ENCODE results near the gene NMT2.

Gene NMT2

DNA sequence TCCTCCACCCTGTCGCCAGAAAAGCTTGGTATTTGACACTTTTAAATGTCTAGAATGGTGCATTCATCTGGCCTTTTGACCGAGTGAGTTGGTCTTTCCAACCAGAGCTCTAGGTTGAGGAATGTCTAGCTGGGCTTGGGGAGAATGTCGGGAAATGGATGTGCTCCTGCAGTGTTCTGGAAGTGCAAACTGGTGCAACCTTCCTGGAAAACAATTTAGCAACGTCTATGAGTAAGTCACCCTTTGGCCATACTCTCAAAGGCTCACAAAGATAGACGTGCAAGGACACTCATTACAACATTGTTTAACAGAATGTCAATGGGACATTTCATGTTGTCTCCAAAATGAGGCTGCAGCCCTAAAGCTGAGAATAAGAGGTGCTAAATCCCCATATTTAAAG lies 12.2 kb upstream of the NMT2 start:
- Histone ChIP-seq H3K27ac (ENCODE audit: low read depth, low read length) (no peak overlapping the region), H3K9ac (ENCODE audit: low read length) (no peak overlapping the region), H3K9me3 (ENCODE audit: control insufficient read depth, insufficient read depth, low read depth, low read length) (0 out of 2 replicates have a peak, but pooled peaks cover 3% of the 10 kb centered on the region), H3K27me3 (ENCODE audit: control insufficient read depth, insufficient read depth, low read length) (no peaks in the 10 kb centered on the region), H3K4me3 (ENCODE audit: low read depth, low read length) (no peak overlapping the region), H3K4me1 (ENCODE audit: control insufficient read depth, insufficient read depth, low read length) (no peaks in the 10 kb centered on the region), H3K36me3 (ENCODE audit: control insufficient read depth, insufficient read depth, low read length) (no peaks in the 10 kb centered on the region)

DNA sequence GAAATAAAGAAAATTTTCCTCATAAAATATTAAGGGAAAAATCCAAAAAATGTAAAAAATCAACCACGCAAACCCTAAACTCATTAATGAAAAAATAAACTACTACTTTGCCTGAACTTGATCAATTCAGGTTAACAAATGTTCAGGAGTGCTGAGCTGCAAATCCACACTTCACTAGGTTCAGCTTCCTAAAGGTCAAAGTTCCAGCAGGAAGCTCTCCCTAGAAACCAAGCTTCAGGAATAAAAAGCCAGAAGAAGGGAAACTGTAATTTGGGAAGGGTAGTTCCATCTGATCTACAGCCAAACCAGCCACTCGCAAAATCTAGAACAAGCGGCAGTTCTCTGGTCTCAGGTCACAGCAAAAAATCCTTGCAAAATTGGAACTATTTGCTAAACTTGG lies 7.8 kb upstream of the NMT2 start:
- Histone ChIP-seq H3K4me3 (ENCODE audit: low read depth, low read length) (no peak overlapping the region), H3K27ac (ENCODE audit: low read depth, low read length) (no peak overlapping the region), H3K36me3 (ENCODE audit: control insufficient read depth, insufficient read depth, low read length) (no peaks in the 10 kb centered on the region), H3K27me3 (ENCODE audit: control insufficient read depth, insufficient read depth, low read length) (no peaks in the 10 kb centered on the region), H3K4me1 (ENCODE audit: control insufficient read depth, insufficient read depth, low read length) (no peaks in the 10 kb centered on the region), H3K9ac (ENCODE audit: low read length) (no peak overlapping the region), H3K9me3 (ENCODE audit: control insufficient read depth, insufficient read depth, low read depth, low read length) (no peaks in the 10 kb centered on the region)

DNA sequence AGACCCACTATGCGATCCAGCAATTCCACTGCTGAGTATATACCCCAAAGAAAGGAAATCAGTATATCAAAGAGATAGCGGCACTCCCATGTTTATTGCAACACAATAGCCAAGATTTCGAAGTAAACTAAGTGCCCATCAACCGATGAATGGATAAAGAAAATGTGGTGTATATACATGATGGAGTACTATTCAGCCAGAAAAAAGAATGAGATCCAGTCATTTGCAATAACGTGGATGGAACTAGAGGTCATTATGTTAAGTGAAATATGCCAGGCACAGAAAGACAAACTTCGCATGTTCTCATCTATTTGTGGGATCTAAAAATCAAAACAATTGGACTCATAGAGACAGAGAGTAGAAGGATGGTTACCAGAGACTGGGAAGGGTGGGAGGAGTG lies 7.1 kb upstream of the NMT2 start:
- Histone ChIP-seq H3K27me3 (ENCODE audit: control insufficient read depth, insufficient read depth, low read length) (no peaks in the 10 kb centered on the region), H3K36me3 (ENCODE audit: control insufficient read depth, insufficient read depth, low read length) (no peaks in the 10 kb centered on the region), H3K27ac (ENCODE audit: low read depth, low read length) (no peak overlapping the region), H3K9ac (ENCODE audit: low read length) (no peak overlapping the region), H3K4me1 (ENCODE audit: control insufficient read depth, insufficient read depth, low read length) (no peaks in the 10 kb centered on the region), H3K9me3 (ENCODE audit: control insufficient read depth, insufficient read depth, low read depth, low read length) (no peaks in the 10 kb centered on the region), H3K4me3 (ENCODE audit: low read depth, low read length) (no peak overlapping the region)

DNA sequence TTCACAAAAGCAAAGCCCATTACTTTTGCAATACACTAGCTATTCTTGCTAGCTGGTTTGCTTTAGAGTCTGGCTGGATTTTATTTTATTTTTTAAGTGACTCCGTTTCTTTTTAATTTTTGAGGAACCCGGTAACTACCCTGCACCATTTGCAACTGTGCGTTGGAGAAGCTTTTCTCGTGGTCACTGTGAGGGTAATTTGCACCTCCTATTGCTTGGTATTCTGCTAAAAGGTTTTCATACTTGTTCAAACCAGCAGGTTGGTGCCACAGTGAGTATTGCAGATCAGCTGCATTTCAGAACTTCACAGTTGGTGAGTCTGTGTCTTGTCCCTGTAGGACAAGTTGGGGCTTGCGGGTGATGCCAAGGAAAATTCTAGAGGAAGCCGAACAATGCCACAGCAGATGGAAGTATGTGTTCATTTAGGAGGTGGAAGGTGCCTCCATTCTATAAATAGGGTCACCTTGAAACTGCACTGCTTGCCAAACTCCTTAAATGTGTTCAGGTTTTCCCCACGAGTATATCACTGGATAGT lies 3.9 kb upstream of the NMT2 start:
- Histone ChIP-seq H3K27me3 (ENCODE audit: control insufficient read depth, insufficient read depth, low read length) (peaks cover 4% of the 10 kb centered on the region), H3K4me3 (ENCODE audit: low read depth, low read length) (no peak overlapping the region), H3K4me1 (ENCODE audit: control insufficient read depth, insufficient read depth, low read length) (peaks cover 8% of the 10 kb centered on the region), H3K36me3 (ENCODE audit: control insufficient read depth, insufficient read depth, low read length) (no peaks in the 10 kb centered on the region), H3K9me3 (ENCODE audit: control insufficient read depth, insufficient read depth, low read depth, low read length) (no peaks in the 10 kb centered on the region), H3K9ac (ENCODE audit: low read length) (no peak overlapping the region), H3K27ac (ENCODE audit: low read depth, low read length) (no peak overlapping the region)

DNA sequence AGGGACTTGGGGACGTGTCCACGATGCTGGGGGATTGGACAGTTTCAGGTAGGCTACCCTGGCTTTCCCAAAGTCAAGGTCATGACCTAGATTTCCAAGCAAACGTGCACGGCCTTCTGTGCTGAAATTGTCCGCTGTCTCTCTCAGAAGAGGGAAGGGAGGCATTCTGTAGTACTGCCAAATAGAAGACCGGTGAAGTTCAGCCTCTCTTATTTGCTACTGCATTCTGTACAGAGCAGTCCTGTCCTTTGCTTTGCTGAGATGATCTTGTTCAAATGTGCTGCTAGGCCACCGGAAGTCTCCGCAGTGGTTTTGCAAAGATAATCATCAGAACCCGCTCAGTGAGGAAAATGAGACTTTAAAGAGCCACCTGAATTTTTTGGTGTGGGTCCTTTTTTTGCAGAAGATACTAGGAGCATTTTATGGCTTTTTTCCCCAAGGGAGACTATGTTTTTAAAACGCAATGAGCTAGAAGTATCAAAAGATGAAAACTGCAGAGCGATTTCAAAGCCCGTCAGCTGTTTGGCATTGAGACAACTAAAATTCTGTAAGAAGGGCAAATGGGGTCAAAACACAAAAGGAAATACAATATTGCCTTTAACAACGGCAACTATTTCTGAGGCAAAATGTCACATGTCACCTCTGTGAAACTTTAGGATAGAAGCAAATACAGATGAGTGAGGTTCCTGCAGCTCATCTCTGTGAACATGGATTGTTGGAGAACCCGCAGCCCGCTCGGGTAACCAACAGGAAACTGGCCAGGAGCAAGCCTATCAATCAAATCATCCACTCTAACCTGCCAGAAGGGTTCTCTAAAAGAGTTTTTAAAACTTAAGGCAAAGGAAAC lies 1.3 kb upstream of the NMT2 start:
- Histone ChIP-seq H3K27ac (ENCODE audit: low read depth, low read length) (no peak overlapping the region), H3K4me3 (ENCODE audit: low read depth, low read length) (peak overlapping the region; percentile 50; the same call in 1 of the 2 replicates)

DNA sequence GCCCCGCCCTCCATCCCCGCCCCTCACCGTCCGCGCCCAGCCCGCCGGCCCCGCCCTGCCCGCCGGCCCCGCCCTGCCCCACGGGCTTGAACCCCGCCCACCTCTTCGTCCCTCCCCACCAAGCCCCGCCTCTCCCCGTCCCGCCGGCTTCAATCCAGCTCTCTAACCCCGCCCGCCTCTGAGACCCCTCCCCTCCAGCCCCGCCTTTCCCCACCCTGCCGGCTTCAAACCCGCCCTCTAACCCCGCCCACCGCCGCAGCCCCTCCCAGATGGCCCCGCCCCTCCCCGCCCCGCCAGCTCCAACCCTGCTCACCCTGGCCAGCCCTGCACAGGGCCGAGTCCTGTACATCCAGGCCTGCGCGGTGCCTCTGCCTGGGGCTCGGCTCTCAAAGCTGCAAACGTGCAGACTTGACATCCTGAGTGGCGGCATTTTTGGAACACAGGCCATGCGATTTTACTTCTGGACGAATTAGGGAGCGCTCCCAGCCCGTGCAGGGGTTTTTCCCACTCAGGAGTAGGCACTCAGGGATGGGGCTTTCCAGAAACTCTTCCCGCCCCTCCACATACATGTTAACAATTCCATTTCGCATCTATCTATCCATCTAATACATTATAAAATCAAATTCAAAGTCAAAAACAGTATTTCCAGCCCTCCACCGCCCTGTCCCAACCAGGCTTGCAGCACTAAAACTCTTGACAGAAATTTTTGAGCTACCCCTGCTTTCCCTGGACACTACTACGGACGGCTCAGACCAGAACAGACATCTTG lies 477 bp upstream of the NMT2 start:
- H3K27ac ChIP-seq (ENCODE audit: low read depth, low read length), result no peak overlapping the region
- H3K9ac ChIP-seq (ENCODE audit: low read length), result no peak overlapping the region
- H3K4me3 ChIP-seq (ENCODE audit: low read depth, low read length), result peak overlapping the region; percentile 50
- no peaks in the 10 kb centered on the region for H3K9me3 ChIP-seq (ENCODE audit: control insufficient read depth, insufficient read depth, low read depth, low read length)
- peaks cover 23% of the 10 kb centered on the region for H3K4me1 ChIP-seq (ENCODE audit: control insufficient read depth, insufficient read depth, low read length)
- H3K36me3 ChIP-seq (ENCODE audit: control insufficient read depth, insufficient read depth, low read length), result no peaks in the 10 kb centered on the region
- peaks cover 4% of the 10 kb centered on the region for H3K27me3 ChIP-seq (ENCODE audit: control insufficient read depth, insufficient read depth, low read length)

More for the DNA sequence above, 1.3 kb upstream of the NMT2 start:
- H3K27me3 ChIP-seq (ENCODE audit: control insufficient read depth, insufficient read depth, low read length), result peaks cover 4% of the 10 kb centered on the region
- peaks cover 23% of the 10 kb centered on the region for H3K4me1 ChIP-seq (ENCODE audit: control insufficient read depth, insufficient read depth, low read length)
- H3K36me3 ChIP-seq (ENCODE audit: control insufficient read depth, insufficient read depth, low read length), result no peaks in the 10 kb centered on the region
- H3K9me3 ChIP-seq (ENCODE audit: control insufficient read depth, insufficient read depth, low read depth, low read length), result no peaks in the 10 kb centered on the region
- no peak overlapping the region for H3K9ac ChIP-seq (ENCODE audit: low read length)

DNA sequence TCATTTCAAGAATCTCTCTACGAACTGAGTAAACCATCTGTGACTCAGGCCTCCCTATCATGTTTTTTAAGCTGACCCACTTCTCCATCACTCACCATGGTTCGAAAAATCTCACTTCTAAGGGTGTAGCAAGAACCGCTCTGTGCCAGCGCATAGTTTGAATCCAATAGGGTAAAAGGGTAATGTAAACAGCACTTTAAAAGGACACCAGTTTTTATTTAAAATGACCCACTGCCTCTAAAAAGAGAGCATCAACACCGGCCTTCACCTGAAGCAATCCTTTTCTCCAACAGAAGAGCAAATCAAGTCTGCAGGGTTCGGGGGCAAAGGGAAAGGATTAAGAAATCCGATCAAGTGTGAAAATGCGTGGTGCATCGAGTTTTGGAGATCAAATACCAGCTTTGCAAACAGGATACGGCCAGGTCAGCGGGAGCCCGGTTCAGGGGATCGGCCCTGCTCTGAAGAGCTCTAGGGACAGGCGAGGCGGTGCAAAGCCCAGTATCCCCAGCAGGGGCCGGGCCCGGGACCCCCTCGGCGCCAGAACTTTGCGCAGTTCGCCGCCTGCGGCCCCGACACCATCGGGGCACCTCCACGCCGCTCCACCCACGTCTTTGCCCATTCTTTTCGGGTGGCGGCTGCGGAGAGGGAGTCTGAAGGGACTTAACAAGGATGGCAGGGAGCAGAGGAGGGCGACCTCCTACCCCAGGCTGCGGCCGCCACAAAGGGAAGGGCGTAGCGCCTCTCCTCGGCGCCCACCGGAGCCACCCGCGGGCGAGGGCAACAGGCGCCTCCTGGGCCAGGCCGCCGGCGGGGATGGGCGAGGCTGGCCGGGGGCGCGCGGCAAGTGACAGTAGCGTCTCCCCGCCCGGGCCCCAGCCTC lies 842 bp downstream of the NMT2 start:
- peaks cover 4% of the 10 kb centered on the region for H3K27me3 ChIP-seq (ENCODE audit: control insufficient read depth, insufficient read depth, low read length)
- H3K36me3 ChIP-seq (ENCODE audit: control insufficient read depth, insufficient read depth, low read length), result no peaks in the 10 kb centered on the region
- peaks cover 26% of the 10 kb centered on the region for H3K4me1 ChIP-seq (ENCODE audit: control insufficient read depth, insufficient read depth, low read length)
- H3K9me3 ChIP-seq (ENCODE audit: control insufficient read depth, insufficient read depth, low read depth, low read length), result no peaks in the 10 kb centered on the region
- H3K4me3 ChIP-seq (ENCODE audit: low read depth, low read length), result peak overlapping the region; percentile 99
- H3K9ac ChIP-seq (ENCODE audit: low read length), result peak overlapping the region; percentile 81
- H3K27ac ChIP-seq (ENCODE audit: low read depth, low read length), result no peak overlapping the region

DNA sequence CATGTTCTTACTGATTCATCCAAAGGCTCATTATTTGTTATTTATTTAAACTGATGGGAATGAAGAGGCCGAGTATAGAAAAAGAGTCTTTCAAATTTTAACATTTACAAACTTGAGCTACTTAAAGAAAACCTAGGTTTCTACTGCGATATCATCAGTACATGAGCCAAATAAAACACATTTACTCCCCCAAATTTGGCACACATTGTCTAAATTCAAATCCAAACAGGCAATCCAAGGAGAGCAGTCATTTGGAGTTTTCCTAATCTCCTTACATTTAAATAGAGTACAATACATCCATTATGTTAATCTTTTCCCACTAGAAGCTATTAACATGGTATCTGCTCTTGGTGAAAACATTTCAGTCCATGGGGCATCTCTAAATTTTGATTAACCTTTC lies 2.2 kb downstream of the NMT2 start:
- no peak overlapping the region for H3K9ac ChIP-seq (ENCODE audit: low read length)
- no peak overlapping the region for H3K27ac ChIP-seq (ENCODE audit: low read depth, low read length)
- no peak overlapping the region for H3K4me3 ChIP-seq (ENCODE audit: low read depth, low read length)
- H3K4me1 ChIP-seq (ENCODE audit: control insufficient read depth, insufficient read depth, low read length), result peaks cover 26% of the 10 kb centered on the region
- no peaks in the 10 kb centered on the region for H3K9me3 ChIP-seq (ENCODE audit: control insufficient read depth, insufficient read depth, low read depth, low read length)
- peaks cover 4% of the 10 kb centered on the region for H3K27me3 ChIP-seq (ENCODE audit: control insufficient read depth, insufficient read depth, low read length)
- H3K36me3 ChIP-seq (ENCODE audit: control insufficient read depth, insufficient read depth, low read length), result no peaks in the 10 kb centered on the region

DNA sequence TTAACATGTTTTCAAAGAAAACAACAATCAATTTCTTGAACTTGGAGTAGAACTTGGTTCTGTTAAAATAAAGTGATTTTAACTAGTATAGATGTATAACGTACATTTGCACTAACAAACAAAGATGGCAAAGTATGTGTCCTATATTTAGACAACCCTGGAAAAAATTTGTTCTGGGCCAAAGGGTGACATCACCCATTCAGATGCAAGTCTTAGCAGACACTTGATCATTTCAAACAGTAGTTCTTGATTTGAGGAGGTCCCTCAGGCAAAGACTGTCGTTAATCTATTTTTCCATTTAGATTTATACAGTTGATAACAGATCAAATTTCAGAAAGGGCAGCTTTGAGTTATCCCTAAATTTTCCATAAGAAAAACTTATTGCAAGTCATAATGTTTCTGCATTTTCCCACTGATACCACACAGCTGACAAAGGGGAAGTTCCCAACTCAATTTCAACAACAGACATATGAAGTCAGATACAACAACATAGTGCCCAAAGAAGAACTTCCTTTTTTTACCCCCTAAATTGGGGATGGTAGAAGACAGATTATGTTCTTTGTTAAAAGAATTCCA lies 5.2 kb downstream of the NMT2 start:
- Histone ChIP-seq H3K9ac (ENCODE audit: low read length) (no peak overlapping the region), H3K27me3 (ENCODE audit: control insufficient read depth, insufficient read depth, low read length) (no peaks in the 10 kb centered on the region), H3K9me3 (ENCODE audit: control insufficient read depth, insufficient read depth, low read depth, low read length) (no peaks in the 10 kb centered on the region), H3K27ac (ENCODE audit: low read depth, low read length) (no peak overlapping the region), H3K36me3 (ENCODE audit: control insufficient read depth, insufficient read depth, low read length) (no peaks in the 10 kb centered on the region), H3K4me3 (ENCODE audit: low read depth, low read length) (no peak overlapping the region), H3K4me1 (ENCODE audit: control insufficient read depth, insufficient read depth, low read length) (peaks cover 19% of the 10 kb centered on the region)

DNA sequence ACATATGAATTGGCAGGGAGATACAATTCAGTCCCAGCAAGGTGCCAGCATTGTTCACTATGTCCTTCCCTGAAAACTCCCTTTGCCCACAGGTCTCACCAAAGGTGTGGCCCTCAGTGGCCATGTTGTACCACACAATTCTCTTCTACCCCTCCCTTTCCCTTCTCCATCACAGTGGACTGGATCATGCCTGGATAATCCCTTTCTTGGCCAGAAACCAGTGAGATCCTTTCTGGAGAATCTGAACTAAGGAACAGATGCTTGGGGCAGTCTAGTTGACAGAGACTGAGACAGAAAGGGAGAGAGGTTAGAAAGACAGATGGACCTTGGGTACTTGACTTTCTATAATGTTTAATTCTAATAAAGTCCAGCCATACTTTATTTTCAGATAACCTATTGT lies 9.5 kb downstream of the NMT2 start:
- Histone ChIP-seq H3K9ac (ENCODE audit: low read length) (no peak overlapping the region), H3K4me3 (ENCODE audit: low read depth, low read length) (no peak overlapping the region), H3K27ac (ENCODE audit: low read depth, low read length) (no peak overlapping the region), H3K36me3 (ENCODE audit: control insufficient read depth, insufficient read depth, low read length) (no peaks in the 10 kb centered on the region), H3K9me3 (ENCODE audit: control insufficient read depth, insufficient read depth, low read depth, low read length) (no peaks in the 10 kb centered on the region), H3K27me3 (ENCODE audit: control insufficient read depth, insufficient read depth, low read length) (no peaks in the 10 kb centered on the region), H3K4me1 (ENCODE audit: control insufficient read depth, insufficient read depth, low read length) (peaks cover 3% of the 10 kb centered on the region; the same call in 1 of the 2 replicates)
